Liver (tissue), 9 donors: ENCODE measurements around the gene FGD6. TPM values are rescaled to one million over a fixed set of nuclear protein-coding genes. Genes with fewer than 3 reads are reported as not detected.
A peak's percentile ranks its signal among the peaks of the same experiment; 100 is the strongest.

Source experiments
- DNase-seq: peaks from one replicate; pipeline ENCODE4 v3.0.0-alpha.2; 2017; ENCODE audit warnings: low spot score
- H3K27ac ChIP-seq, 2 donors: one replicate each; pipeline ENCODE4 v1.7.0; 2013; ENCODE audit warnings: inconsistent platforms in 2 of 2, low read length in 2 of 2, control low read depth in 1 of 2, low read depth in 1 of 2, mild to moderate bottlenecking in 1 of 2
- H3K27me3 ChIP-seq, 4 donors: one replicate each; pipeline versions ENCODE4 v1.6.1 to v1.7.0; 2013; ENCODE audit warnings: low read length in 3 of 4, inconsistent platforms in 1 of 4, mild to moderate bottlenecking in 1 of 4, moderate library complexity in 1 of 4; ENCODE audit not compliant: control insufficient read depth in 4 of 4, insufficient read depth in 4 of 4
- H3K36me3 ChIP-seq, 4 donors: one replicate each; pipeline versions ENCODE4 v1.6.1 to v1.7.0; 2013; ENCODE audit warnings: low read length in 3 of 4, mild to moderate bottlenecking in 3 of 4, low read depth in 1 of 4, moderate library complexity in 1 of 4; ENCODE audit not compliant: control insufficient read depth in 4 of 4, insufficient read depth in 3 of 4
- H3K4me1 ChIP-seq, 4 donors: one replicate each; pipeline versions ENCODE4 v1.6.1 to v1.7.0; 2013; ENCODE audit warnings: low read length in 3 of 4, mild to moderate bottlenecking in 3 of 4, moderate library complexity in 1 of 4; ENCODE audit not compliant: control insufficient read depth in 4 of 4, insufficient read depth in 4 of 4
- H3K4me3 ChIP-seq, 3 donors: one replicate each; pipeline versions ENCODE4 v1.6.1 to v1.7.0; 2013; ENCODE audit warnings: low read length in 3 of 3, control low read depth in 1 of 3, low read depth in 1 of 3, mild to moderate bottlenecking in 1 of 3
- H3K9ac ChIP-seq, 2 donors: one replicate each; pipeline ENCODE4 v1.7.0; 2013; ENCODE audit warnings: low read length in 2 of 2, mild to moderate bottlenecking in 2 of 2, moderate library complexity in 2 of 2, control low read depth in 1 of 2, low read depth in 1 of 2
- H3K9me3 ChIP-seq, 4 donors: one replicate each; pipeline versions ENCODE4 v1.6.1 to v1.7.0; 2013; ENCODE audit warnings: low read length in 3 of 4; ENCODE audit not compliant: control insufficient read depth in 4 of 4
- FOXA1 ChIP-seq: IDR thresholded peaks from 2 replicates; pipeline ENCODE4 v1.6.1; 2016; ENCODE audit warnings: antibody characterized with exemption
- FOXA2 ChIP-seq: IDR thresholded peaks from 2 replicates; pipeline ENCODE4 v1.6.1; 2016; ENCODE audit warnings: antibody characterized with exemption
- HNF4A ChIP-seq, 2 donors: conservative IDR thresholded peaks; 2 replicates each; pipeline ENCODE4 v1.6.1; 2016; ENCODE audit warnings: antibody characterized with exemption in 2 of 2, mild to moderate bottlenecking in 2 of 2
- NR2F2 ChIP-seq: IDR thresholded peaks from 2 replicates; pipeline ENCODE4 v1.6.1; 2016; ENCODE audit warnings: antibody characterized with exemption
- RAD21 ChIP-seq, 2 donors: IDR thresholded peaks; 2 replicates each; pipeline ENCODE4 v1.6.1; 2016; ENCODE audit warnings: antibody characterized with exemption in 2 of 2, mild to moderate bottlenecking in 2 of 2
- TAF1 ChIP-seq: conservative IDR thresholded peaks from 2 replicates; pipeline ENCODE4 v1.6.1; 2016; ENCODE audit warnings: antibody characterized with exemption, mild to moderate bottlenecking
- WGBS: extraction: QIAGEN DNeasy Blood & Tissue Kit; methylation state at CpG from one replicate; pipeline ENCODE4 v1.1.7; 2013; 5-methylcytosine and 5-hydroxymethylcytosine counted together
- polyA plus RNA-seq, 2 donors: library from polyadenylated mRNA; stranded (reverse) in 1 of 2; unstranded in 1 of 2; fragments of 200-250 nt in 1 of 2; fragments of >200 nt in 1 of 2; fragmentation: Nextera tagmentation in 1 of 2; extraction: Ambion mirVana in 1 of 2; gene quantifications; one replicate each; pipeline versions ENCODE4 v1.2.1 to v1.2.3, GENCODE V29; 2013 to 2015
- total RNA-seq, 2 donors: library from RNA; depleted of rRNA; stranded (reverse); fragments of >200 nt; gene quantifications; one replicate each; pipeline ENCODE4 v1.2.3, GENCODE V29; 2014
- TF ChIP-seq, protein P1 (sequence below): IDR thresholded peaks from 2 replicates; pipeline ENCODE4 v1.6.1; 2016; ENCODE audit warnings: antibody characterized with exemption, mild to moderate bottlenecking
- TF ChIP-seq, protein P2 (sequence below): IDR thresholded peaks from 2 replicates; pipeline ENCODE4 v1.6.1; 2016; ENCODE audit warnings: antibody characterized with exemption
- TF ChIP-seq, protein P3 (sequence below): IDR thresholded peaks from 2 replicates; pipeline ENCODE4 v1.6.1; 2016; ENCODE audit warnings: antibody characterized with exemption
- TF ChIP-seq, protein P4 (sequence below): IDR thresholded peaks from 2 replicates; pipeline ENCODE4 v1.6.1; 2016; ENCODE audit warnings: antibody characterized with exemption
- donor health status: healthy.
- donor health status: healthy.
- donor health status: healthy.
- donor health status: healthy.
- donor health status: healthy.

Gene FGD6
- total and polyA plus RNA-seq, 4 donors: 0.54 to 6.9 (median 2.4) TPM

DNA sequence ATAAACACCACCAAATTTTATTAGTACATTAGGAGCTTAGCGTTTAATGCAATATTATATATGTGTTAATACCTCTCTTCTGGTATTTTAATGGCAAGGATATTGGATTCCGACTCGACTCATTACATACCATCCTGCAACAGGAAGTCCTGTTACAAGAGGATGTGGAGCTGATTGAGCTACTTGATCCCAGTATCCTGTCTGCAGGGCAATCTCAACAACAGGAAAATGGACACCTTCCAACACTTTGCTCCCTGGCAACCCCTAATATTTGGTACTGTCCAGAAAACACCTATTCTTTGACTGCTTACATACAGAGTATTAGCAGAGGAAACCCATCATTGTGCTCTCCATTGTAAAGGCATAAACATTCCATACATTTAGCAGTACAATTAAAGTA lies 45.5 kb upstream of the FGD6 start:
- DNase-seq: no peak
- 81% methylated on average over 3 of the region's 3 CpGs for WGBS
- no peaks in the 10 kb centered on the region for H3K9me3 ChIP-seq
- peaks cover 6 to 34% (median 18%) of the 10 kb centered on the region in 4 donors for H3K36me3 ChIP-seq
- H3K27ac ChIP-seq: no peak overlapping the region
- H3K4me1 ChIP-seq: peaks cover 0 to 5% (median 0%) of the 10 kb centered on the region in 4 donors
- no peak overlapping the region for H3K4me3 ChIP-seq
- no peaks in the 10 kb centered on the region for H3K27me3 ChIP-seq
- H3K9ac ChIP-seq: no peak overlapping the region
- TF ChIP-seq, protein P1, sequence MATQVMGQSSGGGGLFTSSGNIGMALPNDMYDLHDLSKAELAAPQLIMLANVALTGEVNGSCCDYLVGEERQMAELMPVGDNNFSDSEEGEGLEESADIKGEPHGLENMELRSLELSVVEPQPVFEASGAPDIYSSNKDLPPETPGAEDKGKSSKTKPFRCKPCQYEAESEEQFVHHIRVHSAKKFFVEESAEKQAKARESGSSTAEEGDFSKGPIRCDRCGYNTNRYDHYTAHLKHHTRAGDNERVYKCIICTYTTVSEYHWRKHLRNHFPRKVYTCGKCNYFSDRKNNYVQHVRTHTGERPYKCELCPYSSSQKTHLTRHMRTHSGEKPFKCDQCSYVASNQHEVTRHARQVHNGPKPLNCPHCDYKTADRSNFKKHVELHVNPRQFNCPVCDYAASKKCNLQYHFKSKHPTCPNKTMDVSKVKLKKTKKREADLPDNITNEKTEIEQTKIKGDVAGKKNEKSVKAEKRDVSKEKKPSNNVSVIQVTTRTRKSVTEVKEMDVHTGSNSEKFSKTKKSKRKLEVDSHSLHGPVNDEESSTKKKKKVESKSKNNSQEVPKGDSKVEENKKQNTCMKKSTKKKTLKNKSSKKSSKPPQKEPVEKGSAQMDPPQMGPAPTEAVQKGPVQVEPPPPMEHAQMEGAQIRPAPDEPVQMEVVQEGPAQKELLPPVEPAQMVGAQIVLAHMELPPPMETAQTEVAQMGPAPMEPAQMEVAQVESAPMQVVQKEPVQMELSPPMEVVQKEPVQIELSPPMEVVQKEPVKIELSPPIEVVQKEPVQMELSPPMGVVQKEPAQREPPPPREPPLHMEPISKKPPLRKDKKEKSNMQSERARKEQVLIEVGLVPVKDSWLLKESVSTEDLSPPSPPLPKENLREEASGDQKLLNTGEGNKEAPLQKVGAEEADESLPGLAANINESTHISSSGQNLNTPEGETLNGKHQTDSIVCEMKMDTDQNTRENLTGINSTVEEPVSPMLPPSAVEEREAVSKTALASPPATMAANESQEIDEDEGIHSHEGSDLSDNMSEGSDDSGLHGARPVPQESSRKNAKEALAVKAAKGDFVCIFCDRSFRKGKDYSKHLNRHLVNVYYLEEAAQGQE: no peak
- TF ChIP-seq NR2F2: peak; percentile 43

DNA sequence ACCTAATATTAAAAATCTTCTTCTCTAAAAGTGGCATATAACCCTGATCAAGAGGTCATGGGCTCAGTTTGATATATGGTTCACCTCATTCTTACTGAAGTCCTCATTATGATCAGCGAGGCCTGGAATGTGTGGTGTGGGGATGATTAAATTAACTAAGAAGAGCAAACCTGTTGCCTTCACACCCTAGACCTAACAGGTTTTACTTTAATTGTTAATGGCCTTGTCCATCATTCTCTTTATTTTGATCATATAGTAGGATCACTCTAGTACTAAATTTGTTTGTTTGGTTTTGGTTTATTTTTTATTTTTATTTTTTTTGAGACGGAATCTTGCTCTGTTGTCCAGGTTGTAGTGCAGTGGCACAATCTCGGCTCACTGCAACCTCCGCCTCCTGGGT lies 43.8 kb upstream of the FGD6 start:
- H3K9me3 ChIP-seq: no peaks in the 10 kb centered on the region
- H3K4me3 ChIP-seq: no peak overlapping the region
- 95% methylated on average over 4 of the region's 4 CpGs for WGBS
- H3K4me1 ChIP-seq: peaks cover 0 to 5% (median 0%) of the 10 kb centered on the region in 4 donors
- peaks cover 4 to 33% (median 13%) of the 10 kb centered on the region in 4 donors for H3K36me3 ChIP-seq
- H3K9ac ChIP-seq: no peak overlapping the region
- TF ChIP-seq NR2F2: no peak
- no peak for TF ChIP-seq HNF4A (conservative IDR thresholded peaks at IDR 0.05)
- TF ChIP-seq TAF1: no peak
- no peak for TF ChIP-seq RAD21 (IDR thresholded peaks at IDR 0.05)
- TF ChIP-seq, protein P2, sequence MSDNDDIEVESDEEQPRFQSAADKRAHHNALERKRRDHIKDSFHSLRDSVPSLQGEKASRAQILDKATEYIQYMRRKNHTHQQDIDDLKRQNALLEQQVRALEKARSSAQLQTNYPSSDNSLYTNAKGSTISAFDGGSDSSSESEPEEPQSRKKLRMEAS: no peak
- no peak for TF ChIP-seq FOXA2
- TF ChIP-seq, protein P3, sequence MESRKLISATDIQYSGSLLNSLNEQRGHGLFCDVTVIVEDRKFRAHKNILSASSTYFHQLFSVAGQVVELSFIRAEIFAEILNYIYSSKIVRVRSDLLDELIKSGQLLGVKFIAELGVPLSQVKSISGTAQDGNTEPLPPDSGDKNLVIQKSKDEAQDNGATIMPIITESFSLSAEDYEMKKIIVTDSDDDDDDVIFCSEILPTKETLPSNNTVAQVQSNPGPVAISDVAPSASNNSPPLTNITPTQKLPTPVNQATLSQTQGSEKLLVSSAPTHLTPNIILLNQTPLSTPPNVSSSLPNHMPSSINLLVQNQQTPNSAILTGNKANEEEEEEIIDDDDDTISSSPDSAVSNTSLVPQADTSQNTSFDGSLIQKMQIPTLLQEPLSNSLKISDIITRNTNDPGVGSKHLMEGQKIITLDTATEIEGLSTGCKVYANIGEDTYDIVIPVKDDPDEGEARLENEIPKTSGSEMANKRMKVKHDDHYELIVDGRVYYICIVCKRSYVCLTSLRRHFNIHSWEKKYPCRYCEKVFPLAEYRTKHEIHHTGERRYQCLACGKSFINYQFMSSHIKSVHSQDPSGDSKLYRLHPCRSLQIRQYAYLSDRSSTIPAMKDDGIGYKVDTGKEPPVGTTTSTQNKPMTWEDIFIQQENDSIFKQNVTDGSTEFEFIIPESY: no peak
- TF ChIP-seq, protein P1: no peak
- TF ChIP-seq FOXA1: no peak
- TF ChIP-seq, protein P4, sequence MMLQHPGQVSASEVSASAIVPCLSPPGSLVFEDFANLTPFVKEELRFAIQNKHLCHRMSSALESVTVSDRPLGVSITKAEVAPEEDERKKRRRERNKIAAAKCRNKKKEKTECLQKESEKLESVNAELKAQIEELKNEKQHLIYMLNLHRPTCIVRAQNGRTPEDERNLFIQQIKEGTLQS: no peak
- DNase-seq: no peak
- H3K27ac ChIP-seq: no peak overlapping the region
- H3K27me3 ChIP-seq: no peaks in the 10 kb centered on the region
